GM12878 (cell line): ENCODE measurements around the gene SLC29A1. TPM values are rescaled to one million over a fixed set of nuclear protein-coding genes. Genes with fewer than 3 reads are reported as not detected.

Experiments
- ATF7 ChIP-seq: fragments of 450-650 bp; IDR thresholded peaks from 2 replicates; pipeline ENCODE4 v1.6.1; 2016; ENCODE audit warnings: low read depth, mild to moderate bottlenecking
- BCL11A ChIP-seq: IDR thresholded peaks from 2 replicates; pipeline ENCODE4 v1.6.1; 2011; ENCODE audit warnings: low read depth, low read length
- CHD2 ChIP-seq: IDR thresholded peaks from 2 replicates; pipeline ENCODE4 v1.6.1; 2011; ENCODE audit warnings: low read depth, low read length, improper control_type of control experiment, borderline replicate concordance
- DPF2 ChIP-seq: fragments of 450-650 bp; IDR thresholded peaks from 2 replicates; pipeline ENCODE4 v1.6.1; 2017; ENCODE audit warnings: mild to moderate bottlenecking
- E2F8 ChIP-seq: fragments of 450-650 bp; IDR thresholded peaks from 2 replicates; pipeline ENCODE4 v1.6.1; 2018; ENCODE audit warnings: mild to moderate bottlenecking, low read depth, moderate library complexity; ENCODE audit not compliant: partially characterized antibody
- GABPA ChIP-seq: IDR thresholded peaks from 2 replicates; pipeline ENCODE4 v1.6.1; 2014; ENCODE audit warnings: antibody characterized with exemption, low read depth, mild to moderate bottlenecking, inconsistent platforms
- GATAD2B ChIP-seq: fragments of 450-650 bp; conservative IDR thresholded peaks from 2 replicates; pipeline ENCODE4 v1.6.1; 2017; ENCODE audit warnings: low read depth, mild to moderate bottlenecking, moderate library complexity
- HDAC6 ChIP-seq: fragments of 200-600 bp; sonication (generic); IDR thresholded peaks from one replicate; pipeline ENCODE4 v1.8.0; 2017; ENCODE audit warnings: antibody characterized with exemption; ENCODE audit not compliant: unreplicated experiment
- KDM1A ChIP-seq: fragments of 200-600 bp; sonication (generic); IDR thresholded peaks from 2 replicates; pipeline ENCODE4 v1.6.1; 2016; ENCODE audit warnings: borderline replicate concordance
- KLF5 ChIP-seq: fragments of 450-650 bp; IDR thresholded peaks from 2 replicates; pipeline ENCODE4 v1.6.1; 2014; ENCODE audit warnings: mild to moderate bottlenecking; ENCODE audit not compliant: partially characterized antibody
- MTA3 ChIP-seq: IDR thresholded peaks from 2 replicates; pipeline ENCODE4 v1.6.1; 2012; ENCODE audit warnings: low read length, inconsistent platforms, borderline replicate concordance
- MYC ChIP-seq: IDR thresholded peaks from 2 replicates; pipeline ENCODE4 v1.6.1; 2011; ENCODE audit warnings: mild to moderate bottlenecking, low read length, moderate library complexity, inconsistent platforms; ENCODE audit not compliant: insufficient read depth, insufficient replicate concordance, insufficient read length, severe bottlenecking
- NFYB ChIP-seq: IDR thresholded peaks from 2 replicates; pipeline ENCODE4 v1.6.1; 2011; ENCODE audit warnings: low read depth, mild to moderate bottlenecking, low read length, improper control_type of control experiment, moderate library complexity; ENCODE audit not compliant: insufficient read depth
- POLR2AphosphoS2 ChIP-seq: IDR thresholded peaks from 2 replicates; pipeline ENCODE4 v1.6.1; 2011; ENCODE audit warnings: low read depth, mild to moderate bottlenecking, low read length, improper control_type of control experiment, moderate library complexity
- POLR2AphosphoS5 ChIP-seq: IDR thresholded peaks from 2 replicates; pipeline ENCODE4 v1.6.1; 2011; ENCODE audit warnings: mild to moderate bottlenecking, low read length, inconsistent platforms
- RAD51 ChIP-seq: fragments of 450-650 bp; IDR thresholded peaks from 2 replicates; pipeline ENCODE4 v1.6.1; 2016; ENCODE audit warnings: moderate library complexity, mild to moderate bottlenecking, inconsistent platforms
- RCOR1 ChIP-seq: conservative IDR thresholded peaks from 2 replicates; pipeline ENCODE4 v1.6.1; 2012; ENCODE audit warnings: low read depth, low read length, improper control_type of control experiment
- SPI1 ChIP-seq: IDR thresholded peaks from 2 replicates; pipeline ENCODE4 v1.6.1; 2011; ENCODE audit warnings: low read depth, mild to moderate bottlenecking, low read length, moderate library complexity, borderline replicate concordance; ENCODE audit not compliant: insufficient read depth
- SRF ChIP-seq, 2 experiments: IDR thresholded peaks; 2 replicates each; pipeline ENCODE4 v1.6.1; 2011; ENCODE audit warnings: low read depth in 2 of 2, low read length in 2 of 2, mild to moderate bottlenecking in 1 of 2, moderate library complexity in 1 of 2
- SUZ12 ChIP-seq: fragments of 200-600 bp; sonication (generic); IDR thresholded peaks from one replicate; pipeline ENCODE4 v1.6.1; 2018; ENCODE audit warnings: antibody characterized with exemption, mild to moderate bottlenecking; ENCODE audit not compliant: unreplicated experiment
- TCF12 ChIP-seq: IDR thresholded peaks from 2 replicates; pipeline ENCODE4 v1.6.1; 2011; ENCODE audit warnings: low read depth, mild to moderate bottlenecking, low read length
- ZNF384 ChIP-seq: IDR thresholded peaks from 2 replicates; pipeline ENCODE4 v1.6.1; 2012; ENCODE audit warnings: low read depth, mild to moderate bottlenecking, low read length, improper control_type of control experiment, borderline replicate concordance
- ZNF592 ChIP-seq: fragments of 450-650 bp; IDR thresholded peaks from 2 replicates; pipeline ENCODE4 v1.6.1; 2017; ENCODE audit warnings: mild to moderate bottlenecking, moderate library complexity
- polyA plus RNA-seq, 11 experiments: library from polyadenylated mRNA; depleted of rRNA in 4 of 11; unstranded in 6 of 11; stranded (reverse) in 5 of 11; fragments of >200 nt; fragmentation: Nextera tagmentation in 4 of 11; fragmentation: Illumina TruSeq in 1 of 11; extraction: Ambion mirVana in 4 of 11; extraction: Trizol in 1 of 11; gene quantifications; 1 replicate in 1 of 11; 2 replicates in 10 of 11; pipeline versions ENCODE4 v1.2.1 to v1.2.3, GENCODE V29; 2011 to 2016; ENCODE audit warnings: inconsistent platforms in 2 of 11, missing spikeins in 2 of 11, low read depth in 1 of 11
- total RNA-seq, 4 experiments: library from RNA; depleted of rRNA in 3 of 4; stranded (reverse); fragments of >200 nt in 3 of 4; fragmentation: Illumina TruSeq in 1 of 4; extraction: Trizol in 1 of 4; gene quantifications; 2 replicates each; pipeline versions ENCODE4 v1.2.1 to v1.2.3, GENCODE V29; 2013 to 2021

The SLC29A1 gene
- total and polyA plus RNA-seq, 10 of the 15 experiments (the other 5 are each of a cell fraction or from before 2014, with no cell fraction given) = 10.0 to 132 (median 93.4) TPM

- no peak for TF ChIP-seq ATF7
- peak; percentile 56 for TF ChIP-seq MYC
- peak; percentile 73 for TF ChIP-seq HDAC6
- no peak for TF ChIP-seq SRF (IDR thresholded peaks at IDR 0.05; ENCODE audit: low read depth in 2 of 2, low read length in 2 of 2)
- TF ChIP-seq CHD2 = peak; percentile 80
- TF ChIP-seq RAD51 = peak; percentile 98
- TF ChIP-seq GABPA = no peak
- TF ChIP-seq TCF12 = peak; percentile 45
- TF ChIP-seq RCOR1 = no peak
- TF ChIP-seq POLR2AphosphoS2 = no peak; the same call in 1 of the 2 replicates
- TF ChIP-seq ZNF384 = no peak
- no peak for TF ChIP-seq E2F8
- no peak for TF ChIP-seq KLF5
- no peak for TF ChIP-seq KDM1A
- no peak for TF ChIP-seq SPI1
- peak; percentile 18 for TF ChIP-seq DPF2
- no peak for TF ChIP-seq SUZ12
- peak; percentile 53; the same call in 1 of the 2 replicates for TF ChIP-seq GATAD2B
- no peak for TF ChIP-seq MTA3
- TF ChIP-seq ZNF592 = peak; percentile 71; the same call in 1 of the 2 replicates
- TF ChIP-seq POLR2AphosphoS5 = no peak; the same call in 1 of the 2 replicates
- no peak for TF ChIP-seq BCL11A
- no peak for TF ChIP-seq NFYB
These were observed 33.8 kb downstream of the SLC29A1 start, which contains the start of gene SLC35B2 (continued) for GRCh38 chr6:44257025-44257752.
